Panc1 (cell line): ENCODE measurements around the gene SARS1. TPM values are rescaled to one million over a fixed set of nuclear protein-coding genes. Genes with fewer than 3 reads are reported as not detected.
A peak's percentile ranks its signal among the peaks of the same experiment; 100 is the strongest.

Experiments
- ATAC-seq: fragments of 200-7000 bp; cut with Tn5 transposase; 2 replicates; pipeline ENCODE4 v1.9.1; 2020; ENCODE audit warnings: mild to moderate bottlenecking, moderate library complexity
- BruUV-seq: library from RNA; stranded (reverse); fragments of 400-500 nt; replicated peaks from 2 replicates; lab custom pipeline; 2021; lab: Mats Ljungman, UMichigan
- CTCF ChIA-PET: fragments of 300-600 bp; sonication (Branson Sonifier 250); formaldehyde crosslinking; loops from one replicate; lab custom pipeline; 2022; ENCODE audit warnings: antibody characterized with exemption; lab: Charles Lee
- POLR2A ChIA-PET: fragments of 300-600 bp; sonication (Branson Sonifier 250); formaldehyde crosslinking; loops from one replicate; lab custom pipeline; 2022; ENCODE audit warnings: antibody characterized with exemption; lab: Charles Lee
- DNase-seq: peaks from one replicate; pipeline ENCODE4 v3.0.0-alpha.2; 2010; ENCODE audit warnings: low read depth, low spot score
- H3K27ac ChIP-seq: 2 replicates; pipeline ENCODE4 v1.5.1; 2011; ENCODE audit warnings: mild to moderate bottlenecking, low read length, inconsistent platforms
- H3K27me3 ChIP-seq: fragments of 200-500 bp; sonication (Bioruptor generic); 2 replicates; pipeline ENCODE4 v1.6.0; 2014; ENCODE audit warnings: low read length, inconsistent platforms; ENCODE audit not compliant: control insufficient read depth, insufficient read depth
- H3K36me3 ChIP-seq: fragments of 200-500 bp; sonication (Bioruptor generic); 2 replicates; pipeline ENCODE4 v1.5.1; 2014; ENCODE audit warnings: inconsistent platforms, mild to moderate bottlenecking, low read length, moderate library complexity; ENCODE audit not compliant: control insufficient read depth, insufficient read depth
- H3K4me1 ChIP-seq: 2 replicates; pipeline ENCODE4 v1.5.1; 2011; ENCODE audit warnings: inconsistent platforms, mild to moderate bottlenecking, low read length, moderate library complexity; ENCODE audit not compliant: control insufficient read depth, insufficient read depth
- H3K4me3 ChIP-seq, 2 experiments: 2 replicates each; pipeline ENCODE4 v1.5.1; 2011 to 2012; ENCODE audit warnings: low read depth in 2 of 2, low read length in 2 of 2, mild to moderate bottlenecking in 2 of 2, inconsistent platforms in 1 of 2, moderate library complexity in 1 of 2
- H3K9me3 ChIP-seq: fragments of 200-500 bp; sonication (Bioruptor generic); 2 replicates; pipeline ENCODE4 v1.5.1; 2014; ENCODE audit warnings: low read depth, mild to moderate bottlenecking, inconsistent platforms, low read length, moderate library complexity; ENCODE audit not compliant: control insufficient read depth, insufficient read depth
- CTCF ChIP-seq: fragments of 450-650 bp; IDR thresholded peaks from 2 replicates; pipeline ENCODE4 v1.5.1; 2017; ENCODE audit warnings: mild to moderate bottlenecking
- POLR2AphosphoS5 ChIP-seq: IDR thresholded peaks from 2 replicates; pipeline ENCODE4 v1.6.1; 2012; ENCODE audit warnings: mild to moderate bottlenecking, low read depth, low read length, moderate library complexity
- REST ChIP-seq, 2 experiments: IDR thresholded peaks; 2 replicates each; pipeline ENCODE4 v1.6.1; 2011 to 2012; ENCODE audit warnings: low read depth in 2 of 2, control low read depth in 1 of 2, low read length in 1 of 2, mild to moderate bottlenecking in 1 of 2, moderate library complexity in 1 of 2; ENCODE audit not compliant: insufficient read depth in 1 of 2
- SIN3A ChIP-seq: IDR thresholded peaks from 2 replicates; pipeline ENCODE4 v1.6.1; 2012; ENCODE audit warnings: low read depth, mild to moderate bottlenecking, low read length, moderate library complexity, borderline replicate concordance; ENCODE audit not compliant: insufficient read depth
- TCF7L2 ChIP-seq: IDR thresholded peaks from 2 replicates; pipeline ENCODE4 v1.6.1; 2011; ENCODE audit warnings: mild to moderate bottlenecking, low read depth, low read length, inconsistent platforms
- in situ Hi-C: cut with HindIII; loops from 2 replicates; pipeline ENCODE4 v1.10.0; 2016; ENCODE audit warnings: low sequenced_read_pairs, low pct_unique_long_range_greater_than_20kb
- intact Hi-C: fragments of 100-400 bp; cut with micrococcal nuclease; formaldehyde crosslinking; loops from one replicate; pipeline ENCODE4 v1.10.0; 2022; ENCODE audit not compliant: unreplicated experiment
- total RNA-seq: library from RNA; stranded (reverse); gene quantifications from one replicate; pipeline ENCODE4 v1.2.1, GENCODE V29; 2021; ENCODE audit not compliant: unreplicated experiment

The SARS1 gene
- total RNA-seq, 1 experiment from 2014 or later = 115 TPM

GRCh38 chr1:109239409-109240068 lies 25.8 kb downstream of the SARS1 start:
- Histone ChIP-seq H3K36me3 (peaks cover 6% of the 10 kb centered on the region; the same call in 1 of the 2 replicates), H3K27me3 (no peaks in the 10 kb centered on the region), H3K4me3 (no peak overlapping the region), H3K4me1 (no peaks in the 10 kb centered on the region; the same call in 1 of the 2 replicates), H3K27ac (no peak overlapping the region), H3K9me3 (no peaks in the 10 kb centered on the region)
- TF ChIP-seq CTCF = peak; percentile 72; the same call in 1 of the 2 replicates
- no peak for TF ChIP-seq REST (IDR thresholded peaks at IDR 0.05; ENCODE audit: insufficient read depth in 1 of 2, low read depth in 2 of 2, low read length in 1 of 2)
- TF ChIP-seq TCF7L2 = no peak
- TF ChIP-seq SIN3A = no peak
- no peak for TF ChIP-seq POLR2AphosphoS5
- no peak for DNase-seq
- ChIA-PET CTCF (interaction anchor here (0.6 to 1.4 kb wide), 3 partner anchors 23 to 198 kb away, joined by 3 to 5 read pairs (median 5); partner anchors contain the start of gene PSRC1), POLR2A (no interaction called here)
- no TSS peak for BruUV-seq
- in situ Hi-C loops = no loop called here
- intact Hi-C loops = no loop called here
- peak; percentile 75 for ATAC-seq

- no peak for DNase-seq
Observed at GRCh38 chr1:109240158-109241152, 26.7 kb downstream of the SARS1 start.

More at GRCh38 chr1:109240158-109241152, 26.7 kb downstream of the SARS1 start:
- Histone ChIP-seq H3K36me3 (peaks cover 3% of the 10 kb centered on the region; the same call in 1 of the 2 replicates), H3K27me3 (no peaks in the 10 kb centered on the region), H3K4me1 (no peaks in the 10 kb centered on the region; the same call in 1 of the 2 replicates), H3K4me3 (no peak overlapping the region), H3K27ac (no peak overlapping the region), H3K9me3 (no peaks in the 10 kb centered on the region)
- in situ Hi-C loops (no loop called here), intact Hi-C loops (no loop called here)
- ATAC-seq = peak; percentile 61
- TF ChIP-seq REST (IDR thresholded peaks at IDR 0.05; ENCODE audit: insufficient read depth in 1 of 2, low read depth in 2 of 2, low read length in 1 of 2) = no peak
- no peak for TF ChIP-seq TCF7L2
- TF ChIP-seq POLR2AphosphoS5 = no peak; the same call in none of the 2 replicates
- no peak for TF ChIP-seq SIN3A
- no peak for TF ChIP-seq CTCF
- no TSS peak for BruUV-seq
- ChIA-PET POLR2A (no interaction called here), CTCF (no interaction called here)
